HG02973 (cell line): Measurements from ENCODE around the gene STARD3.

ENCODE experiments used
- ATAC-seq: cut with Tn5 transposase; IDR thresholded peaks from one replicate; pipeline ENCODE4 v1.9.1; 2021; ENCODE audit warnings: moderate library complexity; ENCODE audit not compliant: unreplicated experiment

Gene STARD3

DNA sequence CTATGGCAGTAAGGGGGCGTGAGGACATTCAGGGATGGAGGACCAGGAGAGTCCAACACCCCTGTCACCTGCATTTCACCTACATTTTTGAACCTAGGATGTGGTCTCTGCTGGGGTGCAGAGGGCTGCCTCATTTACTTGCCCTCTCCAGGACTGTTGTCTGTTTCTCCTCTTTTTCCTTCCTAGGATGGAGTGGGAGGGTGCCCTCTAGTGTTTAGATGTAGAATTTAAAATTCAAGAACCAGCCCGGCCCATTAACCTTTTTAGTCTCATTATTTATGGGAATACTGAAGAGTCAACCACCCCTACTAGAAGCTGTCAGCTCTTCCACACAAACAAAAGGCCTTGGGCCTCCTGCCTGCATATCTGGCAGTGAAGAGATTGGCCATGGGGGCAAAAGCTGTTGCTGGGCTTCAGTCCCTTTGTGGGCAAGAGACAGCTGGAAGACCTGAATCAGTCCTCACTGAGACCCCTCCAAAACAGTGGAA, 2.5 kb upstream of the STARD3 start:
- no peak for ATAC-seq

GRCh38 chr17:39635614-39636176, 1.2 kb upstream of the STARD3 start:
- no peak for ATAC-seq

DNA sequence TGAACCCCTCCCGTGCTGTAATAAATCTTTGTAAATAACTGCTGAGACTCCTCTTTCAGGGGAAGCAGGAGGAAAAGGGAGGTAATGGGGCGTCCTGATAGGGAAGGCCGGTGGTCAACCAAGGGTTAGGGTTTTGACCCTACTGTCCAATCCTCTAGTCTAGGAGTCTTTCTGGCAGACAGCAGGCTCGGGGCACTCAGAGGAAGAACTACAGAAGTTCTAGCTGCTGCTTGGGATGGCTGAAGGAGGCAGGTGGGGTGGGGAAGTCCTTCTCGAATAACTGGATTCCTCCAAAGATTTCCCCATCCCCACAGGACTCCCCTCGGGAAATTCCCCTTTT, 387 bp upstream of the STARD3 start:
- ATAC-seq: no peak

DNA sequence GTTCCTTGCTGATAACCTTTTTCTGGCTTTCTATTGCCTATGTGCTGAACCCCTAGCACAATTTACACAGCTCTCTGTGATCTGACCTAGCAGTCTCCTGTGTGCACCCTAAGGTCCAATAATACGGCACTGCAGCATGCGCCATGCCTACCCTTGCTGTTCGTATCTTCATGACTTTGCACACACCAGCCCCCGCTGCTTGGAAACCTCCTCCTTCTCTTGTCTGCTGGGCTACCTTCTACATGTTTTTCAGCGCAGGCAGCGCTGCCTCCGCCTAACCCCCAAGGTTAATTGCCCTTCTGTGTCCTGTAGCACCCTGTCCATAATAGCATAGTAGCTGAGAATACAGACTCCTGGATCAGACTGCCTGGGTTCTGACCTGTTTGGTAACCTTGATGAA, 1.4 kb downstream of the STARD3 start:
- ATAC-seq: no peak

DNA sequence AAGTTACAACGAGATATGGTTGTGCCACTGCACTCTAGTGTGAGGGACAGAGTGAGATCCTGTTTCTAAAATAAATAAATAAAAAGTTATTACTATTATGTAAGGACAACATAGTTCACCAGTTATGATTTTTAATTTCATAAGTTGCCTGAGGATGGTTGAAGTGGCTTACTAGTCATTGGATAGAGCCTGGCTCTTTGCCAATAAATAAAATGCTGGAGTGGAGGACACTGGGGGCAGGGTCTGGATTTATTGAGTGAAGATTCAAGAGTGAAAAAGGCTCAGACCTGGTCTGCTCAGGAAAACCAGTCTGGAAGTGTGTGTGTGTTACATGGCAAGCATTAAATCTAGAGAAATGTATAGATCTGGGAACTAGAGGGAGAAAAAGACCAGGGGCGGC, 2.1 kb downstream of the STARD3 start:
- ATAC-seq: no peak

DNA sequence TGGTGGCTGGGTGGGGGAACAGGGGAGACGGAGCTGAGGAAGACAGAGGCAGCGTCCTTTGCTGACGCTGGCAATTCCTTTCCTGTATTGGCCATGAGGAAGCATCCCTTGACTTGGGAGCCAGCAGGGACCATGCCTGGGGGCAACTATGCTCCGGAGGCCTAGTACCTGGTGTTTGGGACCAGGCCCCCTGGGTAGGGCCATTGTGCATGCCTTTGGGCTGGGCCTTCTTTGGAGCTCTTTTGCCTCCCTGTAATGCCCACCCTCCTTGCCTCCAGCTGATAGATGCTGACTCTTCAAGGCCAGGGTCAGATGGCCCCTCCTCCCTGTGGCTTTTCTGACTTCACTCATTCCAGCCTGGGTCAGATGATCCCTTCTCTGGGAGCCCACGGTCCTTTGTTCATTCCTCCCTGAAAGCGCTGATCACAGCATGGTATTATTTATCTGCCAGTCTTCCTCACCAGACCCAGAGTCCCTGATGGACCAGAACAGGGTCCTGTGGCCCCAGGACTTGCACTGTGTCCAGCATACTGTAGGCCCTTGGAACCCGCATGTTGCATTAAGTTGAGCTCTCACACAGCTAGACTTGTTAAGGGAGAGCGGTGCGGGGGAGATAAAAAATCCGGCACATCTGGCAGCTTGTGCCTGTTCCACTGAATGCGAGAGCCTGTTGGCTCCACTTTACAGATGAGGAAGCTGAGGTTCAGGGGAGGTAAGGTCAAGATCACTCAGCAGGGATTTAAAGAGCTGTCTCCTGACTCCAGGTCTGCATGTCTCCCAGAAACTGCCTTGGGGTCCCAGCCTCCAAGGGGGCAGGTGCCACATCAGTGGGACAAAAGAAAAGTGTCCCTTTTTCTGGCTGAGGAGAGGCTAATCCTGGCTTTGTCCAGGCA, 2.9 kb downstream of the STARD3 start:
- no peak for ATAC-seq

GRCh38 chr17:39640591-39641031, 3.7 kb downstream of the STARD3 start:
- no peak for ATAC-seq

GRCh38 chr17:39641097-39641496, 4.2 kb downstream of the STARD3 start:
- ATAC-seq: no peak

GRCh38 chr17:39641883-39642282, 4.9 kb downstream of the STARD3 start:
- ATAC-seq: no peak

GRCh38 chr17:39642291-39643074, 5.5 kb downstream of the STARD3 start:
- no peak for ATAC-seq

GRCh38 chr17:39643271-39643670, 6.3 kb downstream of the STARD3 start:
- ATAC-seq: no peak

- ATAC-seq: no peak
Observed at GRCh38 chr17:39647256-39647655, 10.3 kb downstream of the STARD3 start.

DNA sequence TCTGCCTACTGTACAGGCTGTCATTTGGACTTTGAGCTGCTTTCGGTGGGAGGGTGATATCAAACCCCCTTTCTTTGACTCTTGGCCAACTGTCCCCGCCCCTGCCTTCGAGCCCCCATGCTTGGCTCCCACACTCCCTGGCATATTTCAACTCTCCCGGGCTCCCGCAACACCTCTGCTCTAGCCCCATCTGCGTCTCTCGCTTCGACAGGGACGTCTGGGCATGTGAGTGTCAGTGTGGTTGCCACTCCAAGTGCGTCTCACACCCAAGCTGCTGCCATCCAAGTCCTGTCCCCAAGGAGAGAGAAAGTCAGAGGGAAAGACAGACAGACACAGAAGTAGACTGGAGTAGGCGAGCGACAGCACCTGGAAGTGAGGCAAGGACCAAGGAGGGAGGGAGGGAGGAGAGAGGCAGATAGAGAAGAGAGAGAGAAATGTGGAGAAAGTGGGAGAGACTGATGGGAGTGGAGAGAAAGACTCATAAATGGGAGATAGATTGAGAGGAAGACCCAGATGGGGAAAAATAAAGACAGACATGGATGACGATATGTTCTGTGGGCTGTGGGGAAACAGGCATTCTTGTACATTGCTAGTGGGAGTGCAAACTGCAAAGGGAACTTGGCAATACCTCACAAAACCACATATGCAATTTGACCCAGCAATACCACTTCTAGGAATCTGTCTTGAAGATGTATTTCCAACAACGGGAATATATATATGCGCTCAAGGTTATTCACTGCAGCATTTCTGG, 11.8 kb downstream of the STARD3 start:
- ATAC-seq: no peak

GRCh38 chr17:39650121-39650579, 13.2 kb downstream of the STARD3 start:
- ATAC-seq: no peak

- no peak for ATAC-seq
Observed at GRCh38 chr17:39651923-39652586, 15.1 kb downstream of the STARD3 start.

GRCh38 chr17:39652587-39653315, 15.8 kb downstream of the STARD3 start:
- no peak for ATAC-seq

DNA sequence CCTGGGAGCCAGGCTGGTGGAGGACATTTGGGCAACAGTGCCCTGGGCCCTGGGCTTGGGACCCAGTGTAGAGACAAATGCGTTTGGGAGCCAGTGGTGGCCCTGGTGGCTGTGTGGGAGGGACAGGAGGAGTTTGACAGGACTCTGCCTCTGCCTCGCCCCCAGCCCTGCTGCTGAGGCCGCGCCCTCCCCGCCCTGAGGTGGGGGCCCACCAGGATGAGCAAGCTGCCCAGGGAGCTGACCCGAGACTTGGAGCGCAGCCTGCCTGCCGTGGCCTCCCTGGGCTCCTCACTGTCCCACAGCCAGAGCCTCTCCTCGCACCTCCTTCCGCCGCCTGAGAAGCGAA, 16.3 kb downstream of the STARD3 start:
- ATAC-seq: no peak

DNA sequence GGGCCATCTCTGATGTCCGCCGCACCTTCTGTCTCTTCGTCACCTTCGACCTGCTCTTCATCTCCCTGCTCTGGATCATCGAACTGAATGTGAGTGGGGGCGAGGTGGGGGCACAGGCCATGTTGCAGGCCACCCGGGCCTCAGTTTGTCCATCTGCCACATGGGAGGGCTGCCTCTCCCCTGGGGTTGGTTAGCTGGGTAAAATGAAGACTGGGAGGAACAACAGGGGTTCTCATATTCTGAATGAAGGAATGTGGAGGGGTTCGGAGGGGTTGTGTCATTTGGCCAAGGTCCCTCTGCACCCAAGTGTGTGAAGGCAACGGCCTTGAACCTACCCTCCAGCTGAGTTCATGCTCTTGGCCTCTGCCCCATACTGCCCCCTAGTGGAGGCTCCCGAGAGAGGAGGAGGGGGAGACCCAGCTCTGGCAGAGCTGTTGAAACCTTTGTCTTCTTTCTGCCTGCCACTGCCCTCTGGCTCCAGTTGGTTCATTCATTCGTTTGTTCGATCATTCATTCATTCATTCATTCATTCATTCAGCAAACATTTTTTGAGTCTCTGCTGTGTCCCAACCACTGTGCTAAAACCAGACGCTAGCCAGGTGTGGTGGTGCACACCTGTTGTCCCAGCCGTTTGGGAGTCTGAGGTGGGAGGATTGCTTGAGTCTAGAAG, 16.9 kb downstream of the STARD3 start:
- ATAC-seq: no peak

DNA sequence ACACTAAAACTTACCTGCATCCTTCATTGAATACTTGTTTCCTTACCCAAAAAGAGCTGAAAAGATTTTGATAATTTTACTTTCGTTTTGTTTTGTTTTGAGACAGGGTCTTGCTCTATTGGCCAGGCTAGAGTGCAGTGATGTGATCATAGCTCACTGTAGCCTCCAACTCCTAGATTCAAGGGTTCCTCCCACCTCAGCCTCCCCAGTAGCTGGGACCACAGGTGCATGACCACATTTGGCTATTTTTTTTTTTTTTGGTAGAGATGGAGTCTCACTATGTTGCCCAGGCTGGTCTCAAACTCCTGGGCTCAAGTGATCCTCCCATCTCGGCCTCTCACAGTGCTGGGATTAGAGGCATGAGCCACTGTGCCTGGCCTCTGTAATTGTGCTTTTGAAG, 18.2 kb downstream of the STARD3 start:
- no peak for ATAC-seq
